ENCODE results near the gene SLC6A12.

Gene SLC6A12

GRCh38 chr12:234891-235415 lies 21.0 kb upstream of the SLC6A12 start:
- DNase-seq (ENCODE audit: low read depth in 2 of 2): no peak

GRCh38 chr12:234019-234418 lies 20.1 kb upstream of the SLC6A12 start:
- no peak for DNase-seq (ENCODE audit: low read depth in 2 of 2)

GRCh38 chr12:233615-233968 lies 19.6 kb upstream of the SLC6A12 start:
- no peak for DNase-seq (ENCODE audit: low read depth in 2 of 2)

GRCh38 chr12:232731-233614 lies 19.0 kb upstream of the SLC6A12 start:
- DNase-seq (ENCODE audit: low read depth in 2 of 2): no peak

GRCh38 chr12:230925-231671 lies 17.1 kb upstream of the SLC6A12 start:
- no peak for DNase-seq (ENCODE audit: low read depth in 2 of 2)

- no peak for DNase-seq (ENCODE audit: low read depth in 2 of 2)
These were observed 15.7 kb upstream of the SLC6A12 start for GRCh38 chr12:229441-230191.

GRCh38 chr12:228846-229200 lies 14.9 kb upstream of the SLC6A12 start:
- no peak for DNase-seq (ENCODE audit: low read depth in 2 of 2)

- DNase-seq (ENCODE audit: low read depth in 2 of 2): no peak
These were observed 14.2 kb upstream of the SLC6A12 start for GRCh38 chr12:227923-228845.

DNA sequence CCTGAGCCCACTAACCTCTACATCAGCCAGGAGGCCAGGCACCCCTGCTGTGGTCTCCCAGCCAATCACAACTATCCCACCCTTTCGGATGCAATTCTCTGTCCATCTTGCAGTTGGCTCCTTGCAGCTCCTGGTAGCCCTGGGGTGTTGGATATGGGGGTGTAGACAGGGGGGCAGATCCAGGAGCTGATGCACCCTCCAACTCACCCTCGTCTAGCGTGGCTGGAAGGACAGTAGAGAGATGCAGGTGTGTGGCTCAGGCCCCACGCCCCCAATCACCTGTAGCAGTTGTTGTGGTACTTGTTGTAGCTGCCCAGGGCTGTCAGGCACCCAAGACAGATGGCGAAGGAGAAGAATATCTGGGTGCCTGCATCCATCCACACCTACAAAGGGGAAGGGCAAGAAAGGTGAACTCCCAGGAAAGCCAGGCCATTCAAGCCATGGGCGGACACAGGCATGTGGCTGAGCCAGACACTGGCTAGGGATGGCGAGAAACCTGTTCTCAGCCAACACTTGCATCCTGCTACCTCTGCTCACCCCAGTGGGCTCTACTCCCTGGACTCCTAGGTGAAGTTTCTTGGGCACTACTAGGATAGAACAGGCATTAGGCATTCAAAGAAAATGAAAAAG lies 13.4 kb upstream of the SLC6A12 start:
- DNase-seq (ENCODE audit: low read depth in 2 of 2): no peak

DNA sequence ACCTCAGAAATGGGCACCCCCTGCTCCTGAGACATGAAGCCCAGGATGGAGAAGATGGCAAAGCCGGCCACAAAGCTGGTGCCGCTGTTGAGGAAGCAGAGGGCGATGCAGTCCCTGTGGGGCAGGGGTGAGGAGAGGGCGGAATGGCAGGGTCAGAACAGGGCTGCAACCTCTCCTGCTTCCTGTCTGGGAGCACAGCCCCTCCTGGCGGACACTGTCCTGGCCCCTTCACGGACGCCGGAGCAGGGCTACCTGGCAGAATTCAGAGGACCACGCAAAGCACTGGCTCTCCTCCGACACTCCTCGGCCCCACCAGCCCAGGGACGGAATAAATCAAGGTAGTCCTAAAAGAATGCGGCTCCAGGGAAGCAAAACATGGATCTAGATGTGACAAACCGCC lies 12.4 kb upstream of the SLC6A12 start:
- no peak for DNase-seq (ENCODE audit: low read depth in 2 of 2)

DNA sequence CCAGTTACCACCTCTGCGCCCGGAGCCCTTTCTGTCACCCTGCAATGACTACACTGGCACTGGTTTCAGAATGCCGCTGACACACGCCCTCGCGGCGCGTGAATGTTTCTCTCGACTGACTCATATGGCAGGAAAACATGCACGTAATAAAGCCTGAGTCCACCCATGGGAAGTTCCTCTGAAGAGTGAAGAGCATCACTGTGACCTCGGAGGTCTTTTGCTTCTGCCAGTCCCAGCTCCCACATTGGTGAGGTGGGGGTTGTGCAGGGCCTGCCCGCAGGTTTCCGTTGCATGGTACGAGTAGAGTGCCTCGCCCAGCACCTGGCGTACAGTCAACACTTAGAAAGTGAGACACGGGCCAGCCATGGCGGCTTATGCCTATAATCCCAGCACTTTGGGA lies 11.1 kb upstream of the SLC6A12 start:
- no peak for DNase-seq (ENCODE audit: low read depth in 2 of 2)

DNA sequence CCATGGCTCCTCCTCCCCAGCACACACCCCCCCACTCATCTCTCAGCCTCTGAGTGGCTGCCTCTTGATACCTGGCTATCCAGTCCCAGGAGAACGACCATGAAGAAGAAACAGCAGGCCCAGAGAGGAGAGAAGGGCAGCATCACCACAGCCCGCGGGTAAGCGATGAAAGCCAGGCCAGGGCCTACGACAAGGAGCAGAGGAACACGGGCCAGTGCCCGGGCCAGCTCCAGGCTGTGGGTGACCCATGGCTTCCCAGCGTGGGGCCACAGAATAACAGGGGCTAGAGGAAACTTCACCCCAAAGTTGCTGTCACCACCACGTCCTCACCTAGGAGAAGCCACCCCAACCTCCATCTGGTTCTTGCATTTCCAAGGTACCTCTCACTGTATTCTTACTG lies 10.4 kb upstream of the SLC6A12 start:
- no peak for DNase-seq (ENCODE audit: low read depth in 2 of 2)

- no peak for DNase-seq (ENCODE audit: low read depth in 2 of 2)
These were observed 9.9 kb upstream of the SLC6A12 start for GRCh38 chr12:223841-224240.

DNA sequence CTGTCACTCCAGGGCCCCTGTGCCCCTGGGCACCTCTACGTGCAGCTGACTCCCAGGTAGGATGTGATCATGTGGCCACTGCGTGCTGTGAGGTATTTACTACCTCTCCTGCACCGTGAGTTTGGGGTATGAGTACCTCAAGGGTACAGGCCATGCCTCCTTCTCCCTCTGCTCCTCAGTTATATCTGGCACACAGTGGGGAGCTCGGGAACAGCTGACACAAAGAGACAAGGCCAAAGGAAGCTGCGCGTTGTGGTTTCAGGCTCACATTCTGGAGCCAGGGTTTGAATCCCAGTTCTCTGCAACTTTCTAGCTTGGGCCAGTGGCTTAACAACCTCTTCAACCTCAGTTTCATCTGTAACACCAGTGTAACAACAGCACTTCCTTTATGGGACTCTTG lies 7.8 kb upstream of the SLC6A12 start:
- no peak for DNase-seq (ENCODE audit: low read depth in 2 of 2)

DNA sequence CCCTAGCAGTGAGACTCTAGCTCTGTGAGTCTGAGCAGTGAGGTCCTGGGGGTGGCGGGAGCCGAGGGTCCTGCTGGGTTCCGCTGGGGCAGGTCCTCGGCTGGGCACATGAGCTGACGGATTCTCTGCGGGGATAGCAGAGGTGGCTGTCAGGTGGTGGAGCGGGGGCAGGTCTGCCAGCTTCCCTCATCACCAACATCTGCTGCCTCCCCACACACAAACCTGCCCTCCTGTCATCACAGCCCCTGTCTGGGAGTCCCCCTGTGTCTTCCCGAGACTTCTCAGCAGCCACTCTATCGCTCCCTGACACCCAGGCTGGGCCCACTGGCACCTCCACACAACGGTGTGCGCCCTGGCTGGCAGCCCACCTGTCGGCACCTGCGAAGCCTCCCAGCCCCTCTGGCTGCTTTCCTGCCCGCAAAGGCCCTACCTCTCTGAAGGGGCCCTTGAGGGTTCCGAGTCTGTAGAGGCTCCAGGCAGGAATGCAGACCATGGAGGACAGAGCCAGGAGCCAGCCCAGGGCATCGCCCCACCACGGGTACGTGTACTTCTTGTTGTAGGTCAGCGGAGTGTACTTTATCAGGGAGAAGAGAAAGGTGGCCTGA lies 7.1 kb upstream of the SLC6A12 start:
- DNase-seq (ENCODE audit: low read depth in 2 of 2): no peak

DNA sequence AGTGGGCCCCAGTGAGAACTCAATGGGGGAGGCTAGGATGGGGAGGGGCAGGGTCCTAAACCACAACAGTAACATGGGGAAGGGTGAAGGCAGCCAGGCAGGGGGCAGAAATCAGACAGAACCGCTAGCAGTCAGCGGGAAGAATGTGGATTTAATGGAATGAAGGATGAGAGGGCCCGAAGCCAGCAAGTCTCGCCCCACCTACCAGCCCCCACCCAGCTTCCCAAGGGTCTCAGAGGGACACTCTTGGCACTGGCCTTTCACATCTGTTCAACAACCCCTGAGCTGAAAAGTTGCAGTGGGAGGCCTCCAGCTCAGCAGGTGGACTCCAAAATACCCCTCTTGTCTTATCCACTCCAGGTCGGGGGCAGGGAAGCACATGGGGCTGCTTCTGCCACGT lies 6.5 kb upstream of the SLC6A12 start:
- DNase-seq (ENCODE audit: low read depth in 2 of 2): no peak

DNA sequence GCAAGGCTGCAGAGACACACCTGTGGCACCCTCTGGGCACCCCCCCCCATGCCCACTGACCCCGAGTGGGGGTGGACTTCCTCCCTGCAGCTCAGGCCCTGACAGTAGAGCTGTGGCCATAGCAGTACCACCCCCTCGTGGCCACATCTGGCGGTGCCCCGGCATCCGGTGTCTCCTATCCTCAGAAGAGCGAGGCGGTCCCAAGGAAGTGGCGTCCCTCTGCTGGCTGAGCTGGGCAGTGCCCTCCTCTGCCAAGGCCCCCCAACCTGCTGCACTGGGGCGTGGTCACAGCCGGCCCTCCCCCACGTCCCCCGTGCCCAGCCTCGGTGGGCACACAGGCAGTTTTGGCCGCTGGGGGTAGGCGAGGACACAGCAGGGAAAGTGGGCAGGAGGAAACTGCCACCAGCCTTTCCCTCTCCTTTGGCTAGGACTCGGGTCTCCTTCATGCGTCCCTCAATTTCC lies 6.0 kb upstream of the SLC6A12 start:
- peak; percentile 1 to 3 for DNase-seq (ENCODE audit: low read depth in 2 of 2)

DNA sequence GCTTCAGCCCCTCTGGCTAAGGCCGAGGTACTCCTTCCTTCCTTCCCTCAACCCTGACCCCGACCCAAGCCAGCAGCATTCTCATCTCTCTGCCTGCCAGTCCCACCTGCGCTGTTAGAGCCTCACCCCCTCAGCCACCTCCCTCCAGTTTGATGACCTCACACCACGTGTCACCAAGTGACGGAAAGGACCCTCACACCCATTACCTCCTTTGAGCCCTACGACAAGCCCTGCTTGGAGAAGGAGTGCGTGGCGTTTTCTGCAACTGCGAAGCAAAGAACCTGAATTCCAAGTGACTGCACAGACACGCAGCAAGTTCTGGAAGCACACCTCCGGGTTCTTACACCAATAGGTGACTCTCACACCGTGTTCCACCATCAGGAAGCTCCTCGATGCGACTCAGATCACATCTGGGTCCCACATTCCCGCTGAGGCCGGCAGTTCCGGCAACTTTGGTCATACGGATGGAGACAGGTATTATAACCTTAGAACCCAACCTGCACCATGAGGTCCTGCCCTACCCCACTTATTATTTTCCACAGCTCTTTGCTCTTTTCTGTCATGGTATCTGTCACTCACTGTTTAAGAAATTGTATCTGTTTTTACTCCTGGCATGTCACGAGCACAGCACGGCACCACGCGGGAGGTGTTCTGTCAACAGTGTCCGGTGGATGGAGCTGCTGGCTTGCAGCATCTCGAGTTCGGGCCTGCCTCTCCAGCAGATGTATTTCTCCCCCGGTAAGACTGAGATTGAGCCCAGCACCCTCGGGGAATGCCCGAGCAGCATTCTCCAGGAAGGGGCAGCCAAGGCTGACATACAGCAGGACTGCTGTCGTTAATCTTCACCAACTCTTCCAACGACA lies 5.0 kb upstream of the SLC6A12 start:
- DNase-seq (ENCODE audit: low read depth in 2 of 2): no peak

DNA sequence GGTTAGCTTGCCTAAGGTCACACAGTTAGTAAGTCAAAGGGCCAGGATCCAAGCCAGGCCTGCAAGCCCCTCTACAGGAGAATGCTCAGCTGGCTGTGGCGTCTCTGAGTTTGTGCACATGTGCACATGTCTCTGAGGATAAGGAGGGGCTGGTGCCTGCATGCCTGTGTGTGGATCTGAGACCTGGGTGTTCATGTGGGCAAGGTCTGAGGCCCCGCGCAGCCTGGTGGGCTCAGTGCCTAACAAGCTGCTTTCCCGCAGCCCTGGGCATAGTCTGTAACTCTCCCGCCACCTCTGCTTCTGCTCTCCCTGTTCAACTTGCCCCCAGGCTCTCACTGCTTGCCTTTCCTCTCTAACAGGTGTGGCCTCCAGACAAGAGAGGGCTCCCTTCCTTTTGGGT lies 4.3 kb upstream of the SLC6A12 start:
- DNase-seq (ENCODE audit: low read depth in 2 of 2): no peak

Measured in stimulated activated CD8-positive, alpha-beta memory T cell treated with anti-CD3 and anti-CD28 coated beads, Interleukin-15, amount 100 ng/mL, for 4 hours (primary cell).